Hepatic stellate cell (primary cell): ENCODE measurements around the gene TTC34.
"Not testable (repeated sequence)": the region's sequence is repeated elsewhere in the genome, so short reads cannot be mapped to it uniquely, and the experiment has no call there.

ENCODE experiments used
- DNase-seq: peaks from one replicate; pipeline ENCODE4 v3.0.0; 2011; ENCODE audit warnings: low spot score

TTC34 gene

DNA sequence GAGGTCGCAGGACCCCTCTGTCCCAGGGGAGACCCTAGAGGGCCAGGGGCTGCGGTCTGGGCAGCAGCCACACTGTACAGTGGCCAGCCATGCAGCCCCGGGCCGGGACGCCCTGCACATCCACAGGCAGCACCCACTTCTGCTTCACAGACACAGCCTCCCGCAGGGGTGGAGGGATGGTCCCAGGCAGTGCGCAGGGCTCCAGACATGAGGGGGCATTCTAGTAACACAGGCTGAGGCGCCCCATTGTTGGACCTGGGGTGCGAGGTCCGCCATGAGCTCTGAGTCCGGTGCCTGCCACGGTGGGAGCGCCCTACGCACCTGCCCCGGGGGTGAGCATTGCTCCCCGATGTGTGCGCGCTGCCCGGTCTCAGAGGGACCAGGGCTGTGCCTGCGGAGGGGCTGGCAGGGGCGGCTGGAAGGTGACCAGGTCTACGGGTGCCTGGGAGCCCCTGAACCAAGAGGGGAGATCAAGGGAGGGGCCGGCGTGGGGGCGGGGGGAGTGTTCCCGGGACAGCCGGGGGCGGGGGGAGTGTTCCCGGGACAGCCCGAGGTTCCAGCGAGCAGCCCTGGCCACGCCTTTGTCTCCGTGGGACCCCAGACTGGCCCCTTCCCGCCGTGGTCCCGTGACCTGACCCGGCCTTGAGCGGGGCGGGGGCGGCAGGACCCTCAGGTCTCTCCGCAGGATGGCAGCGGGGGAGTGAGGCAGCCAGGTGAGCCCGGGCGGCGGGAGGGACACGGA is 173.1 kb downstream of the TTC34 start:
- DNase-seq = no peak

GRCh38 chr1:2627746-2628145 is 173.7 kb downstream of the TTC34 start:
- DNase-seq = no peak

DNA sequence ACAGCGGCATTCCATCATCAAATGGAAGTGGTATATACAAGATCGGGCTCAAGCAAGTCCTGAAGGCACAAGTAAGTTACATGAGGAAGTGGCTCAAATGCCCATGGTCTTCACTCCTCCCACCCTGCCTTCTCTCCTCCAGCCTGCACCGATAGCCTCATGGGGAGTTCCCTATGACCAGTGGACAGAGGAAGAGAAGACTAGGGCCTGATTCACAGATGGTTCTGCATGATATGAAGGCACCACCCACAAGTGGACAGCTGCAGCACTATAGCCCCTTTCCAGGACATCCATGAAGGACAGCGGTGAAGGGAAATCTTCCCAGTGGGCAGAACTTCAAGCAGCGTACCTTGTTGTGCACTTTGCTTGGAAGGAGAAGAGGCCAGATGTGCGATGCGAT is 175.7 kb downstream of the TTC34 start:
- DNase-seq = not testable (repeated sequence)

DNA sequence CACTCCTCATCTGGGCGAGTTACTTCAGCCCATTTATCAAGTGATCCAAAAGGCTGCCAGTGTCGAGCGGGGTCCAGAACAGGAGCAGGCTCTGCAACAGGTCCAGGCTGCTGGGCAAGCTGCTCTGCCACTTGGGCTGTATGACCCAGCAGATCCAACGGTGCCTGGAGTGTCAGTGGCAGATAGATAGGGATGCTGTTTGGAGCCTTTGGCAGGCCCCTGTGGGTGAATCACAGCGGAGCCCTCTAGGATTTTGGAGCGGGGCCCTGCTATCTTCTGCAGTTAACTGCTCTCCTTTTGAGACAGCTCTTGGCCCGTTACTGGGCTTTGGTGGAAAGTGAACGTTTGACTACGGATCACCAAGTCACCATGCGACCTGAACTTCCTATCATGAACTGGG is 176.2 kb downstream of the TTC34 start:
- DNase-seq = no peak

GRCh38 chr1:2624735-2625300 is 176.7 kb downstream of the TTC34 start:
- no peak for DNase-seq

DNA sequence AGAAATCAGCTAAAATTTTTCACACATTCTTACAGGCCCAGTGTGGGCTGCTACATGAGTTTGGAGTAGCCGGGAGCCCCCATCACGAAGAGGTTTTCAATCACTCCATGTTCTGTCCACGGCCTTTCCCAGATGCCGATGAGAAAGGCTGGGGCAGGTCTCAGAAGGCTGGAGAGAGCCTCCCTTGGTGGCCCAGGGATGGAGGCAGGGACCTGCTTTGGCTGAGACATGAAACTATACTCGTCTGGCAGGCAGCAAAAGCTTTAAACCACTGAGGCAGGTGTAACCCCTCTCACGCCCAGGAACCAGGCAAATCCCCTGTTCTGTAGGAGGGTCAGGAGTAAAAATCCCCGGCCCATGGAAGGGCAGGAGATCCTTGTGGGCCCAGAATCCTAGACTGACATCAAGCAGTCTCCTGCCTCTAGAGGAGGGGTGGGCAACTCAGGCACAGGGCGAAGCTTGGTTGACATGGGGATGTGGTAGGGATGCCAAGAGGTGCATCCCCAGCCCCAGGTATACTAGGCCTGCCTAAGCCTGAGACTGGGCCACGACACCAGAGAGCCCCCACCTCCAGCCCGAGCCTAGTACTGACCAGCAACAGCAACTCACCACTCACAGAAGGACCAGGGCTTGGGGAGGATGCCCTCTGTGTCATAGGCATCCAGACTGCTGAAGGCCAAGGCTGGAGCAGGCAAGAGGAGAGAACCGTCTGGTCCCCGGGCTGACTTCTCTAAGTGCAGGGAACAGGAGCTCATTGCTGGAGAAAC is 177.7 kb downstream of the TTC34 start:
- DNase-seq = no peak

DNA sequence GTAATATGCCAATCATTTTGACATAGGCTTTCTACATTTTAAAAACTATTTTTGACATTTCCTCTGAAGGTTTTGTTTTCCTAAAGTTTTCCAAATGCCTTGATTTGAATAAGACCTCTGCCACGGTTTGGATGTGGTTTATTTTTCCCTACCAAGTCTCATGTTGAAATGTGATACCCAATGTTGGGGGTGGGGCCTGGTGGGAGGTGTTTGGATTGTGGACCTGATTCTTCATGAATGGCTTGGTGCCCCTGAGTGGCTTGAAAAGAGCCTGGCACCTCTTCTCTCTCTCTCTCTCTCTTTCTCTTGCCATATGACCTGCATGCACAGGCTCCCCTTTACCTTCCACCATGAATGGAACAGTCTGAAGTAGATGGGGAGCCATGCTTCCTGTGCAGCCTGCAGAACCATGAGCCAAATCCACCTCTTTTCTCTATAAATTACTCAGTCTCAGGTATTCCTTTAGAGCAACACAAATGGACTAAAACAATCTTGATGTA is 183.5 kb downstream of the TTC34 start:
- DNase-seq = no peak

- DNase-seq = no peak
Observed at GRCh38 chr1:2614145-2614544, 187.3 kb downstream of the TTC34 start.

DNA sequence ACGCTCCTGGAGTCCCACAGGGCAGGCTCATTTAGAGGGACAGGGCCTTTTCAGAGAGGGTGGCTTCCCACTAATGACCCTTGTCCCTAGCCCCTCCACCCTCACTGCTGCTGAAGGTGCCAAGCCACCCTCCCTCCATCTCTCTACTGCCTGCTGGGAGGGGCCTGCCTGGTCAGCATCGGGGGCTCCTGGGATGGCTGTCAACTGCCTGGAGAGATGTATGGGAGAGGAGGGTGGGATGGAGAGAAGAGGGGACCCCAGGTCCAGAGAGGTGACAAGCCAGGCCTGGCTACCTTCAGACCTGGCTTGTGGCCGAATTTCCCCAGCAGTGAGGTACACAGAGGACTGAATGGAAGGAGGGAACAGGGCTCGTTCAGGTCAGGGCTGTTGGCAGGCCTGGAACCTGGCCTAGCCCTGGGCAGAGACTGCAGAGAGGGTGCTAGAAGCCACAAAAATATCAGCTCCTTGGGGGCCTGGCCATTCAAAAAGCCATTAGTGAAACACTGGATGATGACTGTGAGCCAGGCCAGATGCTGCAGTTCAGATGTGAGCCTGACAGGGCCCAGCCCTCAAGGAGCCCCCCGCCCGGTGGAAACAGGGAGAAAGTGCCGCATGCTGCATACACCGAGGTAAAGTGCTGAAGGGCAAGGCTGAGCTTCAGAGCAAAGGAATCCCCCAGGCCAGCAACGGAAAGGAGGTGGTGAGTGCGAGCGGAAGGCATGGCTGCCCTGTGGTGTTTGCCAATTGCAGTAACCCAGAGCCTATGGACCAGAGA is 188.7 kb downstream of the TTC34 start:
- no peak for DNase-seq

GRCh38 chr1:2611621-2612437 is 189.7 kb downstream of the TTC34 start:
- no peak for DNase-seq

- no peak for DNase-seq
Observed at GRCh38 chr1:2611031-2611501, 190.4 kb downstream of the TTC34 start.

DNA sequence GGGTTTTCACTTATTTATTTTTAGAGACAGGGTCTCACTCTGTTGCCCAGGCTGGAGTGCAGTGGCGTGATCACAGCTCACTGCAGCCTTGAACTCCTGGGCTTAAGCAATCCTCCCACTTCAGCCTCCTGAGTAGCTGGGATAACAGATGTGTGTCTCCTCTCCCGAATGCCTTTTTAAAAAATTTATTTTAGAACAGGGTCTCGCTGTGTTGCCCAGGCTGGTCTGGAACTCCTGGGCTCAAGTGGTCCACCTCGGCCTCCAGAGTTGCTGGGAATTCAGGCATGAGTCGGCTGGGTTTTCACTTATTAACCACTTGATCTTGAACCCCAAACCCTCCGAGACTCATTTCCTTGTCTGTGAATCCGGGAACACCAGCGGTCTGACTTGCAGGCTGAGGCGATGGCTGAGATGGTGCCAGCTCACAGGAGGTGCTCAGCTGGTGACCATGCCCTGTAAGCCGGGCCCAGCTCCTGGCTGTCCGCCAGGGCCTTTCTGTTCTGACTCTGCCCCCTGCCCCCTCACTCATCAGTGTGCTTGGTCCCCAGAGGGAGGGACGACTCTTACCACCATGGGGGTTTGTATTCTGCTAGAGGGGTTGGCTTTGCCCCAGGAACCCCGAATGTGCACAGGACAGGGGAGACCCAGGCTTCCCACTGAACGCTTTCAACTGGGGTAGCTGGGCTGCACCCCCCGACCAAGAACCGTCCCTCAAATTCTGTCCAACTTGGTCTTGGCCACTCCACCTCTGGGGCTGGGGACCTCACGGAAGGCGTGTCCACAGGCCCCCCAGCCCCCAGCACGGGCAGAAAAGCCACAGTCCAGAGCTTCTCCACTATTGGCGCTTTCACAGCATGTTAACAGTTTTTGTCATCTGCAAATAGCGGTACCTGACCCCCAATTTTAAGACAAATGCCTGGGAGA is 191.2 kb downstream of the TTC34 start:
- no peak for DNase-seq

DNA sequence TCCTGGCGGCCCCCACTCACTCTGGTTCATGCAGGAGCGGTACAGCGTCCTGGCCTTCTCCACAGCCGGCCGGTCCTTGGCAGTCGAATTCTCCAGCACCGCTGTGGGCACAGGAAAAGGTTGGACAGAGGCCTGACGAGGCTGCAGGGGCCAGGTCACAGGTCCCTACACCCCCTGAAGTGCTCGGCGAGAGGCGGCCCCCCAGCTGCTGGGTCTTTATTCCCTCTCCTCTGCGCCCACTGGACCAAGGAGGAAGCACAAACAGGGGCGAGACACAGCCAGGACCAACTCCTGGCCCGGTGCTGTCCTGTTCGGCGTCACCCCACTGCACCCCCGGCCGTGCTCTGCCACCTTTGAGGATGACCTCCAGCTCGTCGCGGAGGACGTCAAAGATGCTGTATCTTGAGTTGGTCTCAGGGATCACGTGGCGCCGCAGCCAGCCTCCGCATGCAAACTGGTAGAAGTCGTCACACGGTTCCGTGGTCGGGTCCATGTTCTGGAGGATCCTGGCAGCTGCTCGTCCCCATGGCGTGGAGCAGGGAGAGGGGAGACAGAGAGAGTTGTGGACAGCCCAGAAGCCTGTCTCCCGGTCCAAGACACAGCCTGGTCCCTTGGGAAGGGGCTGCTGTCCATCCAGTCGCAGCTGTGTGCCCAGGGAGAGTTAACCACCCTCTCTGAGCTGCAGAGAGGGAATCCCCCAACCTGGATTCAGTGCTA is 192.0 kb downstream of the TTC34 start:
- DNase-seq = no peak

DNA sequence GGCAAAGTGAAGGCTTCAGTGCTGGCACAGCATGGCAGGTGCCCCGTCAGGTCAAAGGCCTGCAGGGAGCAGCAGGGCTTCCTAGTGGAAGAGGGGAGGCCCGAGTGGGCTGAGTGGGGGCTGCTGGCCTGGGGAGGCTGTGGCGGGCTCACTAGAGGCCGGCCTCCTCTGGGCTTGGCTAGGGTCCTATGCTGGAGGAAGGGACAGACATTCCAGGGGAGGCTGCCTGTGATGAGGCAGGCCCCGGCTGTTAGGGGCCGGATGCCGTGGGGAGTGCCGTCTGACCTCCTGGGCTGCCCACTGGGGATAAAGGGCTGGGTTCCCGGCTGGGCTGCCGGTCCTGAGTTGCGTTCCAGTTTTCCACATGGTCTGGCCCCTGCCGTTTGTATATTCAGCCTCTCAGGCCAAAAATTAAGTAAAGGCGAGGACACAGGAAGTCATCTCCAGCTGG is 193.8 kb downstream of the TTC34 start:
- DNase-seq = no peak

DNA sequence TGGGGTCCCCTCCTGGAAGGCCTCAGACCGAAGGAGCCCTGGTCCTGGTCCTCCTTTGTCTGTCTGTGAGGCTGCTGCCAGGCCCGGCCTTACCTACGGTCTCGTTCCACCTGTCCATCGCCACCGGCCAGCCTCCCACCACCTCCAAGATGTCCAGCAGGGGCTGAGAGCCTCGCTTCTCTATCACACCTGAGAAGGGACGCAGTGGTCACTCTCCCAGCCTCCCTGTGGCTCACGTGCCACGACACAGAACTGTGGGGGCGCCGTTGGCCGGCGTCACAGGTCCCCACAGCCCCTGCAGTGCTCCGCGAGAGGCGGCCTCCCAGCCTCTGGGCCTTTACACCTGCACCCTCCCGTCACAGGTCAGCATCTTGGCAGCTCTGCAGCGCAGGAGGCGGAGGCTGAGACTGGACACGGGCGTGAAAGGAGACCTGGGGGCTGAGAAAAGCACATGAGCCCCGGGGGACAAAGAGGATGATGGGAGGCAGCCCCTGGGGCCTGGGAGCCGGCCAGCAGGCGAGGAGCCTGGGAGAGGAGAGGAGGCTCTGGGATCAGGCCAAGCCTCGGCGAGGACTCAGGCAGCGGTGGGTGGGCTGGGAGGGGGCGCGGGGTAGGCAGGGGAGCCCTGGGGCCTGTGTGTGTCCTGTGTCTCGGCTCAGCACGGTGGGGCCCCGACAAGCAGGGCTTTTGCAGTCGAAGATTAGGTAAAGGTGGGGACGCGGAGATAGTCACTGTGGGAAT is 194.4 kb downstream of the TTC34 start:
- no peak for DNase-seq

GRCh38 chr1:2606396-2606880 is 195.1 kb downstream of the TTC34 start:
- no peak for DNase-seq

DNA sequence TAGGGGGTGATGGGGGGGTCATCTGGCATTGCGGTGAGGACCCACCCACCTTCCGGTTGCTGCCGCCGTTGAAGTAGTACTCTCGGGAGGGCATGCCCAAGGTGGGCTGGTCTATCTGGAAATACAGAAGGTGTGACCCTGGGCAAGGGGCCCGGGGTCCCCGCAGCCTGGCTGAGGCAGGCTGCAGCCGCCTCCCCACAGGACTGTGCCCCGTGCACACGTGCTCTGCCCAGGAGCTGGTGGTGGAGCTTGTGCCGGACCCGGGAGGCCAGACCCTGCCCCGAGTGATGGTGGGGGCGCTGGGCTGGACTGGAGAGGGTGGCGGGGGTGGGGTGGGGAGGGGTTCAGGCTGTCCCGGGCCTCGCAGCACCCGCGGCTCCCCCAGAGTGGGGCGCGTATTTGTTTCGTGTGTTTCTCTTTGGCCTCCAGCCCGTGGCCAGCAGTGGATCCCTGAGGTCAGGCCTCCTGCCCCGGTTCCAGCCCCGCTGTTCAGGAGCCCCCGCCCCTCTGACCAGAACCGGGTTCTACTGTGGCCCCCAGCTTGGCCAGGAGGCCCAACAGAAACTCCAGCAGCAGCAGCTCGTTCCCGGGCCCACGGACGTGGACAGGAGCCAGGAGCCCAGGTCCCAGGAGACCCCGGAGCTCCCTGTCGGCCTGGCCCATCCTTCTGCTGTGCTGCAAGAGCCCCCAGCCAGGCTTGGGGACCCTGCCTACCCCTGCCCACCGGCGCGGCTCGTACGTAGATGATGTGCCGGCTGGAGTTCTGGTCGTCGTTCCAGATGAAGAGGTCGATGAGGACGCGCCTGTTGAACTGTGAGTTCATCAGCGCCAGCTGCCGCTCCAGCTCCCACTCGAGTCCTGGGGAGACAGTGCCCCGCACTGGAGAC is 195.7 kb downstream of the TTC34 start:
- no peak for DNase-seq
